ENCODE results near the gene AOAH. TPM values are rescaled to one million over a fixed set of nuclear protein-coding genes. Genes with fewer than 3 reads are reported as not detected.

AOAH gene
- total RNA-seq, 4 donors from 2014 or later, result 1.1 to 4.8 (median 1.6) TPM

DNA sequence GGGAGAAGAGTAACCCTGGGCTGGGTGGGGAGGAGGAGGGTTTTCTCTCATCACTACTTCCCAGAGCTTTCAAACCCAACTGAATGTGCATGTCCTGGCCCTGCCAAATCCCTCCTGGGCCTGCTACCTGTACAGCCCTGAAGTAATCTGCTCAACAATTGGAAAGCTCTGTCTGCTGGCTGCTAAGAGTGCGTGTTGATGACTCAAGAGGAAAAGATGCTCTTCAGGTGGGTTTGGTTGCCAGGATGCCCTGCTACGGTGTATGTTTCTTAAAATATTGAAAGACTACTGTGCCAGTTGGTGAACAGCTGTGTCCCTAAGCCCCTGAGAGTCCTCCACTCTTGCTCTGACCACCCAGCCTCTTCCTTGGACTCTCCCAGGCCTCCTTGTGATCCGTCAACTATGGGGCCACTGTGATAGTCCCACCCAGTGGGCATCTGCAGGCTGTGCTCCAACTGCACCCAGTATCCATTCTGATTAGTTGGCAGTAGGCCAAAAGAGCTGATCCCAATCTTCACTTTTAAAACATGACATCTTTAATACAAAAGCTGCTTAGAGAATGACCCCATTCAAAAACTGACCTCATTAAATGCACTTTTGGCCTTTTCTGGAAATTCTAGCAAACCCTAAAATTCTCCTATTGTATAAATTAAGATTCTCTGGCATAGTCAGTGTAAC lies 85.6 kb downstream of the AOAH start:
- Histone ChIP-seq H3K4me3 (no peak overlapping the region), H3K36me3 (no peaks in the 10 kb centered on the region), H3K27ac (no peak overlapping the region), H3K4me1 (no peaks in the 10 kb centered on the region), H3K27me3 (no peaks in the 10 kb centered on the region), H3K9me3 (no peaks in the 10 kb centered on the region)
- no peak for DNase-seq (ENCODE audit: low spot score in 2 of 2)
- TF ChIP-seq EP300 (IDR thresholded peaks at IDR 0.05) (no peak), POLR2A (IDR thresholded peaks at IDR 0.05) (no peak), POLR2AphosphoS5 (IDR thresholded peaks at IDR 0.05) (no peak)
- TF ChIP-seq, protein P1, sequence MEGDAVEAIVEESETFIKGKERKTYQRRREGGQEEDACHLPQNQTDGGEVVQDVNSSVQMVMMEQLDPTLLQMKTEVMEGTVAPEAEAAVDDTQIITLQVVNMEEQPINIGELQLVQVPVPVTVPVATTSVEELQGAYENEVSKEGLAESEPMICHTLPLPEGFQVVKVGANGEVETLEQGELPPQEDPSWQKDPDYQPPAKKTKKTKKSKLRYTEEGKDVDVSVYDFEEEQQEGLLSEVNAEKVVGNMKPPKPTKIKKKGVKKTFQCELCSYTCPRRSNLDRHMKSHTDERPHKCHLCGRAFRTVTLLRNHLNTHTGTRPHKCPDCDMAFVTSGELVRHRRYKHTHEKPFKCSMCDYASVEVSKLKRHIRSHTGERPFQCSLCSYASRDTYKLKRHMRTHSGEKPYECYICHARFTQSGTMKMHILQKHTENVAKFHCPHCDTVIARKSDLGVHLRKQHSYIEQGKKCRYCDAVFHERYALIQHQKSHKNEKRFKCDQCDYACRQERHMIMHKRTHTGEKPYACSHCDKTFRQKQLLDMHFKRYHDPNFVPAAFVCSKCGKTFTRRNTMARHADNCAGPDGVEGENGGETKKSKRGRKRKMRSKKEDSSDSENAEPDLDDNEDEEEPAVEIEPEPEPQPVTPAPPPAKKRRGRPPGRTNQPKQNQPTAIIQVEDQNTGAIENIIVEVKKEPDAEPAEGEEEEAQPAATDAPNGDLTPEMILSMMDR (IDR thresholded peaks at IDR 0.05), result no peak
- WGBS, result 81% methylated on average over 3 of the region's 3 CpGs

DNA sequence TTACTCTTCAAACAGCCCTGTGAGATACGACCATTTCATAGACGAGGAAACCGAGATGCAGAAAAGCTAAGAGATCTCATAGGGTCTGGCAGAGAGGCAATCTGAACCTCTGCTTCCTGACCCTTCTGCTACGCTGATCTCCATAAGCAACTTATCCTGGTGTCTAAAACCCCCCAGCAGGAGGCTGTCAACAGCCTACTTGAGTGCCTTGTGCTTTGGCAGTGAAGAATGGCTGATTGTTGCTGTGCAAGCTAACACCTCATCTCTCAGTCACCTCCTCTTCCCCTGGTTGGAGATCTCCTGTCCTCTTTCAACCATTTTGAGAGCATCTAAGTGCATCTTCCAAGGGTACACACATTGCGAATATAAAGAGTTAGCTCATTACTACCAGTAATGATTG lies 86.2 kb downstream of the AOAH start:
- TF ChIP-seq POLR2AphosphoS5 (IDR thresholded peaks at IDR 0.05), result no peak
- TF ChIP-seq, protein P1 (IDR thresholded peaks at IDR 0.05), result no peak
- TF ChIP-seq POLR2A (IDR thresholded peaks at IDR 0.05), result no peak
- no peak for TF ChIP-seq EP300 (IDR thresholded peaks at IDR 0.05)
- Histone ChIP-seq H3K9me3 (no peaks in the 10 kb centered on the region), H3K27me3 (no peaks in the 10 kb centered on the region), H3K27ac (no peak overlapping the region), H3K4me1 (no peaks in the 10 kb centered on the region), H3K36me3 (no peaks in the 10 kb centered on the region), H3K4me3 (no peak overlapping the region)
- 97% methylated on average over 5 of the region's 5 CpGs for WGBS
- no peak for DNase-seq (ENCODE audit: low spot score in 2 of 2)

DNA sequence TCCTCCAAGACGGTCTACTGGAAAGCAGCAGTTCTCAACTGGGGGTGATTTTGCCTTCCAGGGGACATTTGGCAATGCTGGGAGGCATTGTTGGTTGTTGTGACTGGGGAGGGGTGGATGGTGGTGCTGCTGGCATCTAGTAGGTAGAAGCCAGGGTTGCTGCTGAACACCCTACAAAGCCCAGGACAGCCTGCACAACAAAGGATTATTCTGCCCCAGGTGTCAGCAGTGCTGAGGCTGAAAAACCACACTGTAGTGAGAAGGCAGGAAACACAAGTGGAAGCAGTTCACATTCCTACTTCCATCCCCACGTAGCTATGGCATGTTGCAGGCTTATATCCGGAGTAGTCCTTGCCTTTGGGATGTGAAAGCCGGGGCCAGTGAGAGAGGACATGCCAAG lies 86.9 kb downstream of the AOAH start:
- no peak for TF ChIP-seq POLR2AphosphoS5 (IDR thresholded peaks at IDR 0.05)
- TF ChIP-seq EP300 (IDR thresholded peaks at IDR 0.05), result no peak
- TF ChIP-seq, protein P1 (IDR thresholded peaks at IDR 0.05), result no peak
- TF ChIP-seq POLR2A (IDR thresholded peaks at IDR 0.05), result no peak
- Histone ChIP-seq H3K27me3 (no peaks in the 10 kb centered on the region), H3K4me3 (no peak overlapping the region), H3K4me1 (no peaks in the 10 kb centered on the region), H3K27ac (no peak overlapping the region), H3K9me3 (no peaks in the 10 kb centered on the region), H3K36me3 (no peaks in the 10 kb centered on the region)
- no peak for DNase-seq (ENCODE audit: low spot score in 2 of 2)
- WGBS, result 63% methylated on average over 4 of the region's 4 CpGs

DNA sequence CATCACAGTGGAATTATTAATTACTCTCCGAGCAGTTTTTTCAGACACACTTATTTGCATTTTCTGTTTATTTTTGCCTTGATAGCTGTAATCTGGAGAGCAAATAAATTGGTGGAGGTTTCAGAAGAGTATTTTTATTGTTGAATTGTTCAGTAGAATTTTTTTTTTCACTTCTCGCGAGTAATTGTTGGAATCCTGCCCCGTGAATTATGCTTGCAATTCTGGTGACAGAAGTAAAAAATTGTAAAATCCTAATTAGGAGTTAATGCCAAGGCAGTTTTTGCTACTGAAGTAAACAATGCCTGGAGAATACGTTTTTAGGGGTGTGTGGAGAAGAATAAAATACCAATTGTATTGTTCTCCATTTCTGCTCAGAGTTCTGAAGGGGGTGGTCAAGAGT lies 88.2 kb downstream of the AOAH start:
- no peak for TF ChIP-seq POLR2AphosphoS5 (IDR thresholded peaks at IDR 0.05)
- TF ChIP-seq, protein P1 (IDR thresholded peaks at IDR 0.05), result no peak
- no peak for TF ChIP-seq EP300 (IDR thresholded peaks at IDR 0.05)
- TF ChIP-seq POLR2A (IDR thresholded peaks at IDR 0.05), result no peak
- Histone ChIP-seq H3K27me3 (no peaks in the 10 kb centered on the region), H3K27ac (no peak overlapping the region), H3K4me1 (no peaks in the 10 kb centered on the region), H3K9me3 (no peaks in the 10 kb centered on the region), H3K4me3 (no peak overlapping the region), H3K36me3 (no peaks in the 10 kb centered on the region)
- no peak for DNase-seq (ENCODE audit: low spot score in 2 of 2)
- 73% methylated on average over 5 of the region's 5 CpGs for WGBS

DNA sequence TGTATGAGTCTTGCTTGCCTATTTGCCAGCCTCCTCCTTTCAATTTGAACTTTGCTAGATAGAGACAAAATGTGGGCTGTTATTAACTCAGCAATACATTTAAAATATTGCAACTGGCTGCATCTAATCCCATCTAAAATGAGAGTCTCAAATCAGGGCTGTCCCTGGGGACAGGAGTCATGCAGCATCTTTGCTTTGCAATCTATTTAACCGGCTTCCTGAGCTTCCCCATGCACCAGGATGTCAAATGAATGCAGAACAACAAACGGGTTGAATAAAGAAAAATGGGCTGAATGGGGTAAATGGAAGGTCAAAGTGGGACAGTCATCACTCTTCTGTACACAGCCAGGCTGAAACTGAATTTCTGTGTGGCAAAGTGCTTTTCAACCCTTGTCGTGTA lies 89.2 kb downstream of the AOAH start:
- no peak for TF ChIP-seq POLR2A (IDR thresholded peaks at IDR 0.05)
- TF ChIP-seq, protein P1 (IDR thresholded peaks at IDR 0.05), result no peak
- TF ChIP-seq EP300 (IDR thresholded peaks at IDR 0.05), result no peak
- no peak for TF ChIP-seq POLR2AphosphoS5 (IDR thresholded peaks at IDR 0.05)
- Histone ChIP-seq H3K9me3 (no peaks in the 10 kb centered on the region), H3K4me3 (no peak overlapping the region), H3K36me3 (no peaks in the 10 kb centered on the region), H3K4me1 (no peaks in the 10 kb centered on the region), H3K27me3 (no peaks in the 10 kb centered on the region), H3K27ac (no peak overlapping the region)
- WGBS, result 78% methylated on average over 3 of the region's 3 CpGs
- DNase-seq (ENCODE audit: low spot score in 2 of 2), result no peak

Data from suprapubic skin (tissue), 4 donors.